ENCODE data around the gene GRID1.
A peak's percentile ranks its signal among the peaks of the same experiment; 100 is the strongest.

Gene GRID1

DNA sequence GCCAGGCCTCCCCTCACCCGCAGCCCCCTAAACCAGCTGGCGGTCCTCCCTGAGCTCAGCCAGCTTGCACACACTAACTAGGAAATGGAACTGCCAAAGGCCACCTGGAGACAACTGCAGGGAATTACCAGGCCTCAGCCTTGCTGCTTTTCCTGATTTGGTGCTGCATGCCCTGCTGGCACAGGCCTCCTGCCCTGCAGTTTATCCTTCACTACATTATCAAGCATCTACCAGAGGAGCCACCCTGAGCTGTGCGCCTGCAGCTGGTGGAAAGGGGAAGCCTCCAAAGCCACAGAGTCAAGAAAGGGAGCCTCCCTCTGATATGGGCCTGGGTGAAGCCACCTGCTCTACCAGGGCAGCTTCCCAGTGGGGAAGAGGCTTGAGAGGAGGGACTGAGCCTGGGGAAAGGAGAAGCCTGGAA, 139.8 kb downstream of the GRID1 start:
- DNase-seq: peak; percentile 32 to 69 (median 64)

DNA sequence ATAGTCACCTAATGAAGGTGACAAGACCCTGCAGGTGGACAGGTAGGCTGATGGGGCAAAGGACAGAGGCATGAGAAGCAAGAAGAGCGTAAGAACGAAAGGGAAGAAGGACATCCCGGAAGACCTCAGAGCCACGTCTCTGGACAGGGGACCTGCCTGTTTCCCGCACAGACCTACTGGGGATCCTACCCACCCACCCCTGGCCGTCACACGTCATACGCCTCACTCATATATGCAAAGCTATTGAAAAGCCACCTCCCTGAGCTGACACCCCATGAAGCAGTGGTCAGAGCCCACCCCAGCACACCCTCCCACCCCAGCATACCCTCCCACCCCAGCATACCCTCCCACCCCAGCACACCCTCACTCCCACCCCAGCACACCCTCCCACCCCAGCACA, 140.6 kb downstream of the GRID1 start:
- no peak for DNase-seq

DNA sequence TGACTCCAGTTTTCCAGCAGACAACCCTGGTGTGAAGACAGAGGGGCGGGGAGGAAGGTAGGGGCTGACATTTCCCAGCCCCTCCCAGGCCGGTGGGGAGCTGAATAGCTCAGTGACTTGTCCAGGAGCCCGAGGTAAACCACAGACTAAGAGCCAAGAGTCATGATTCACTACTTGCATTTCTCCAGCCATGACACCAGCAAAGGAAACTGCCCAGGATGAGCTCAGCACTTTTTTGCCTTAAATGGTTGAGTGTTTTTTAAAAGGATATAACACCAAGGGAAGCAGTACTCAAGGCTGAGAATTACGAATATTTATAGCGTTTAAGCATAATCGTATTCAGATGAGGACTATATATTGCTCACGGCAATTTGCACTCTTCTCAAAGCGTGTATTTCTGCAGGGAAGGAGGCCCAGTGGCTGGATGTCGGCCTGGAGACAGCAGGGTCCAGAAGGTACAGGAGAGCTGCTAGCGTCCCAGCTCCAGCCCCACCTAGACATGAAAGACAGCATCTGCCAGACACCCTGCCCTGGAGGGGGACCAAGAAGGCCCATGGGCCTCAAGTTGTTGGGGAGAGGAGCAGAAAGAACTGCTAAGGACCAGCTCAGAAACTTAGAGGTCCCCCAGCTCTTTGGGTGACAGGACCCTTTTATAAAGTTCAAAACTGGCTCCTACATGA, 141.4 kb downstream of the GRID1 start:
- DNase-seq: peak; percentile 46 to 72 (median 68)

DNA sequence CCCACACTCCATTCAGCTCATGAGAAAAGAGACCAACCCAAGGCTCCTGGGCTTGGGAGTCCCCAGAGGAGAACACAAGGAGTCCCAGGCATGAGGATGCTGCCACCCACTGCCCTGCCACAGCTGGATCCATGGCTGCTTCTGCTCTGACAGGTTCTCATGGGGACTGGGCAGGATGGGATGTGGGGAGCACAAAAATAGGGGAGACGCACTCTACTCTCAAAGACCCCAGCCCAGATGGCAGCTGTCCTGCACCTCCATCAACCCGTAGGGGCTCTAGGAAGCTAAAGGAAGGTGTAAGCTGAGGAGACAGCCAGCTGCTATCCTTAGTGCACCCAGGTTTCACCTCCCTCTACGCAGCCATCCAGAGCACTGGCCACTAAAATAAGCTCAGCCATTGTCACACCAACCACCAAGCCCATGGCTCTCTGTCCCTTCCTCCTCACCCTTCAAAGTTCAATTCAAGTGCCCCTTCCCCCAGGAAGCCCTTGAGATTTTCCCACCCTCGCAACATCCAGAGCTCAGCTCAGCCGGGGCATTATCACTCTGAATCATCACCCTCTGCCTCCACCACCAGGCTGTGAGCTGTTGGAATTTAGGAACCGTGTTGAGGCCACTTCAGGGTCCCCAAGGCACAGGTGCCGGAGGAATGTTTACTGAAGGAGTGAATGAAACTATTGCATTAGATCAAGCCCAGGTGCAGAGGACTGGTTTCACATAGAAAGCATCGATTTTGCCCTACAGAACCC, 142.1 kb downstream of the GRID1 start:
- DNase-seq: peak in 3 of 4 experiments; percentile 18 to 52 (median 50)

DNA sequence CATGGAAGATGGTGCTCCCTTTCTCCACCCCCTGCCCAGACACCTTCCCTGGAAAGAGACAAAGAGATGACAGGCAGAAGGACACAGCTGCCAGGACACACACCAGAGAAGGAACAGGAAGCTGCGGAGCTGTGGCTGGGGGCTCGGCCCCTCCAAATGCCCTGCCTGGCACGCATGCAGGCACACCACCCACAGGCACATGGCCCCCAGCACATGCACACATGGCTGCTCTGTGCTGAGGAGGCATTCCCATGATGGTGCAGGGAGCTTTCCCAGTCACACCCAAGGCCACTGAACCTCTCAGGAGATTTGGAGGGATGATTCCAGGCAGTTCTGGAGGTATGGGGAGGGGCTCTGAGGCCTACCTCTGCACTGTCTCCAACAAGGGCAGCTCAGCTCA, 143.3 kb downstream of the GRID1 start:
- no peak for DNase-seq

DNA sequence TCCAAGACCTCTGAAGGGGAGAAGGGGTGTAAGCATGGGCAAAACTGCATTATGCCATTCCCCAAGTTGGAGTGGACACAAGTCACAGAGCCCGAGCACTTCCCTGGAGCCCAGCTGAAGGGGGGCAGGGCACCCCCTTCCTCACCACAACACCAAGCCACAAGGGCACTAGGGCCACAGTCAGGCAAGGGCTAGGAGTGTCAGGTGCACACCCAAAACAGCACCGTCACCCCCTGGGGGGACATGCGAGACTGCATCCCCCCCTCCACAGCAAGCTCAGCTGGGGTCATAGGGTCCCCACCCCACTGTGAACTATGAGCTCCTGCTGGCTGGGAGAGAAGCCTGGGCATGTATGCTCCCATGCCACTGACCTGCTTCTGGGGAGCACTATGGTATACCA, 143.9 kb downstream of the GRID1 start:
- DNase-seq: no peak

DNA sequence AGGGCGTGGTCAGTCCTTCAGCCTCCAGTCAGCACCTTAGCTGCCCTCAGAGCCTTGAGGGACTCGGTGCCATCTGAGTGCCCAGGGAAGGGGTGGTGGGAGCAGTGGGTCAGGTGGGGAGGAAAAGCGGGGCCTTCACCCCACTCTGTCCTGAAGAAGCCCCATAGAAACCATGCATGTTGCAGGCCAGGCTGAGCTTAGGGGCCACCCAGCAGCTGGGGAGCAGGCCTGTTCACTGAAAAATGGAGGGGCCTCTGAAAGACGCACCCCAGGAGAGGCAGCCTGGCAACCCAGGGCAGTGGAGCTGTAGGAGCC, 144.3 kb downstream of the GRID1 start:
- DNase-seq: no peak

DNA sequence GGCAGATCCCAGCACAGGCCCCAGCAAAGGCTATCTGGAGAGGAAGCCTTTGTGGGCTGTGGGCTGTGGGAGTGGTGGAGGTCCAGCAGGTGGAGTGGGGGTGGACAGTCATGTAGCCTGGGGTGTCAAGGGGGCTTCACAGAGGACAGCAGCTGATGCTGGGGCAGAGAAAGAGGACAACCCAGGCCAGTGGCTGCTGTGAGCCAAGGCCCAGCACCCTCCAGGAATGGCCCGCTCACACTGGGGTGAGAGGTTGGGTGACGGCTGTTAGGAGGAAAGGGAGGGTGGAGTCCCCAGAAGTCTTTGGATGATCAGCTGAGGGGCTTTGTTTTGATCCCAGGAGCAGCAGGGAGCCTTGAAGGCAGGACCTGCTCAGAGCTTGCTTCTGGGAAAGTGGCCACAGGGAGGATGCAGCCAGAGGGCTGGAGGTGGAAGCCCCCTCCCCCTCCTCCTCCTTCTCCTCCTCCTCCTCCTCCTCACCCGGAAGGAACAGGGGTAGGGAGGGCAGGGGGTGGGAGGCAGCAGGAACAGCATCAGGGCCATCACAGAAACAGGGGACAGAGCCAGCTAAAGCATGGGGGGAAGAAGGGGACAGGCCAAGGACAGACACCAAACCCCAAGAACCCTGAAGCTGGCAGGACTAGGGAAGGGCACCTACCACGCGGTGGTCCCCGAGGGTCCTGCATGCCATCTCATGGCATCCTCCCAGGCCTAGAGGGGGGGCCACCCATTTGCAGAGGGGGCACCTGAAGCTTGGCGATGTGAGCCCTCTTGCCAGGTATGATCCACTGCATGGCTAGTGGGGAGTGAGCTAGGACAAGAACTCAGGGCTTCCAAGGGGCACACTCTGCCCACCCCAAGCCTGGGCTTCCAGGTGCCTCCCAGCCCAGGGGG, 144.9 kb downstream of the GRID1 start:
- no peak for DNase-seq

DNA sequence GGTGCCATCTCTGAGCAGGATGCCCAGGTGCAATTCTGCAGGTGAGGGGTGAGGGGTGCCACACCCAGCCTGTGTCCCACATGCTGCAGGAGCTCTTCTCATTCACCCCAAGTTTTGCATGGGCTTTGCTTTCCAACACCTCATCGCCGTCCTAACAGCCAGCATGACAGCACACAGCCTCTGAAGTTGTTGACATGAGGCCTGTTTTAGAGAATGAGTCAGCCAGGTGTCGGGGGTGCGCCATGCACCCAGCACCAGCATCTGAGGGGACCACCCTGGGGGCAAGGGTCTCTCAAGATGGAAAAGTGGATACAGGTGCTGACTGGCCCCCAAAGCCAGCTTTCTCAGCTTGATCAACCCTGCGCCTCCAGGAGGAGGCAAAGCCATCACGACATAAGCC, 146.0 kb downstream of the GRID1 start:
- DNase-seq: no peak

DNA sequence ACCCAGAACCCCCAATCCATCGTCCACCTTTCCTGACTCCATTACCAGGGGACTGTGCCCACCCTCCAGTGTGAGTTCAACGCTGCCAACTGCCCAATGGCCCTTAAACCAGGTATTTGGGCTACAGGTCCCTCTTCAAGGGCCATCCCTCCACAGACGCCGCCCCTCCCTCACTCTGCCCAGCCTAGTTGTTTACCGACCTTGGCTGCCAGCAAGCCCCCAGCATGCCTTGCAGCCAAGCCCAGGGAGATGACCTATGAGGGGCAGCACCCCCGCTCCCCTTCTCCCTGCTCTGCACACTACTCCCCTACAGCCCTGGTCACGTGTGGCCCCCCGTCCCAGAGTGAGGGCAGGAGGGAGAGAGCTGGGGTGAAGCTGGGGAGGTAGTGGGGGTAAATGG, 147.3 kb downstream of the GRID1 start:
- DNase-seq: no peak

DNA sequence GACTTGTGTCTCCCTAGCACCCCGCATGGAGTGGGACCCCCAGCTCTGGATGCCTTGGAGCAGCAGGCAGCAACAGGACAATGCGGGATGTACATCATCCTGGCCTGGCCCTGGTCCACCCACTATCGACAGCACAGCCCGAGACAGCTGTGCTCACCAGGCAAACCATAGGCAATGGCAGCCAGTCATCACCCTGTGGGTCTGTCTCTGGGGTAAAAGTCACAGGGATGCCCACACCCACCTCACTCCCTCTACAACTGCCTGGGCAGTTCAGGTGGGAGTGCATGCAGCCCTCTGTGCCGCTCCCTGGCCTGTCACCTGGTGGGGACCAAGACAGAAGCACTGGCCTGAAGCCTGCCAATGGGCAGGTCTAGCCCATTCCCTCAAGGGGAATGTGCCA, 147.8 kb downstream of the GRID1 start:
- no peak for DNase-seq

DNA sequence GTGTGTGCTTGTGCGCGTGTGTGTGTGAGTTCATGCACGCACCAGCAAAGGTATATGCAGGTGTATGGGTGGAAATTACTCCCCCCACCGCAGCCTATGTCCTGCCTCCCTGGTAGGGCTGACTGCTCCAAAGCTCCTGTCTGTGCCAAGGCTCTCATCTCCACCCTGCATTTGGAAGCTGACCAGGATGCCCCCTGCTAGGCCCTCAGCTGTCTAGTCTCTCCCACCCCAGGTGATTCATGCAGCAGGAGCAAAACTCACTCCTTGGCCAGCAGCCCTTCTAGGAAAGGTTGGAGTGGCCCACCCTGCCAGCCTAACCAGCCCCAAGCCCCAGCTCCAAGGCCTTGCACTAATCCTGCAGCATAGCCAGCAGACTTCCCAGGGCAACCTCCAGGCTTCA, 148.4 kb downstream of the GRID1 start:
- no peak for DNase-seq

DNA sequence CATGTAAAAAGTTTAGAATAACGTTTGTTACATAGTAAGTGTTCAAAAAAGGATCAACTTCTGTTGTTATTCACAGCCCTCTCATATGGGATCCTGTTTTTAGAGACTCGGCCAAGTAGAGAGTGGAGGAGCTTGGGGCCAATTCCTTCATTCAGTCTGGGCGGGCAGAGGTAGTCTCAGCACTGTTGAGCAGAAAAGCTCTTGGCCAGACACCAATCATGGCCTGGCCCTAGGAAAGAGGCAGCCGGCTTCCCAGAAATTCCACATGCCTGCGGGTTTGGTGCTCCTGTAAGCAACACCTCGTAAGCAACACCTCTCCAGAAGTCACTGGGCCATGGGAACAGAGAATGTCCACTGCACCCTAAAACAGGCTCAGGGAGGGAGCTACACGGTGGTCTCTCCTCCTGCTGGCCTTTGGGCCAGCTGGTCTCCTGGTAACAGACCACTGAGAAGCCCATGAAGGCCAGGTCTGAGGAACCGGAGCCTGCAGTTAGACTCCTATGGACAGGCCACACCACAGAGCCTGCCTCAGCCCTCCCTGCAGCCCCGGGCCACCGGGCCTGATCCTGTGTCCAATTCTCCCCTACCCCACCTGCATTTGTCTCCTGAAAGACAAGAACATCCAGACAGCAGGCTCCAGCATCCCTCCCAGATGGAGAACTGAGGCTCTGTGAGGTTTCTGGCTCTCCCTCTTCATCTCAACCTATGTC, 149.1 kb downstream of the GRID1 start:
- no peak for DNase-seq

DNA sequence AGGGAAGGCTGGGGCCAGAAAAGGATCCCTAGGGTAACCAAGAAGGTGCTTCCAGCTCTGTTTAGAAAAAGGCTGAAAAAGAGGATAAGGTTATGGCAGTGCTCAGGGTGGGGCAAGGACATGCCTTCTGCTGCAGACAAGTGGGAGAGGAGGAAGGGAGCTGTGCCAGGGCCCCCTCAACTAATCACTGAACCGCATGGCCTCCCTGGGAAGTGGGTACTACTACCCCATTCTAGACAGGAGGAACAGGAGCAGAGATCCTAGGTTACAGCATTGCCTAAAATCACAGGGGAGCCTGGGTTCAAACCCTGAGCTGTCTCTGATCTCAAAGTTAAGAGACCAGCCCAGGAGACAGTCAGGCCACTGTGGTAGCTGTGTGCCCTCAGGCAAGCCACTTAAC, 149.7 kb downstream of the GRID1 start:
- DNase-seq: no peak

DNA sequence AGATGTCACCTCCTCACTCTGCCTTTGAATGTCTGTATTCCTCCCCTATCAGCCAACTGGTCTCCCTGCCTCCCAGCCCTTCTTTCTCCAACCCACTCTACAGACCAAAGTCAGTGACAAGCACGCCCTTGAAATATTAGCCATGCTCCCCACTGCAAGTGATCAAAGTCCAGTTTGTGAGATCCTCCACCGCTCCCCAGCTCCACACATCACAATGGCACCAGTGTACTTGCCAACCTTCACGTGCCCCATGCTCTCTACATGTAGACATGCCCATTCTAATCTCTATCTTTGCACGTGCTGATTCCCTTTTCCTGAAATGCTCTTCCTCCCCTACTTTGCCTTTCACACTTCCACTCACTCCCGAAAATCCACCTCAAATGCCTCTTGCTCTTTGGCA, 150.9 kb downstream of the GRID1 start:
- DNase-seq: no peak

DNA sequence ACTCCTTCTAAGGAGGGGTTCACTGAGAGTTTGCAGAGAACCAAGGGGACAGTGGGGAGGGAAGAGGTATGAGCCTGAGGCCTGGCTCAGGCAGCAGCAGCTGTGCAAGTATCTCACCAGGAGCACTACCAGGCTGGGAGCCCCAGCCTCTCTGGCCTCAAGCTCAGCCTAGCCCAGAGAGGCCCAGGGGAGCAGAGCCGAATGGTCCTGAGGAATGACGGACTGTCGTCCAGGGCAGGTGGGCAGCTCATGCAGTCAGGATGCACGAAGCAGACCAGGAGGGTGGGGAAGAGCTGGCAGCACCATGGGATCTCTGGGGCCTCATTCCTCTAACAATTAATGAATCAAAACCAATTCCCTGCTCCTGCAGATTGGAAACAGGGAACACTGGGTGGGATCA, 151.5 kb downstream of the GRID1 start:
- DNase-seq: no peak

DNA sequence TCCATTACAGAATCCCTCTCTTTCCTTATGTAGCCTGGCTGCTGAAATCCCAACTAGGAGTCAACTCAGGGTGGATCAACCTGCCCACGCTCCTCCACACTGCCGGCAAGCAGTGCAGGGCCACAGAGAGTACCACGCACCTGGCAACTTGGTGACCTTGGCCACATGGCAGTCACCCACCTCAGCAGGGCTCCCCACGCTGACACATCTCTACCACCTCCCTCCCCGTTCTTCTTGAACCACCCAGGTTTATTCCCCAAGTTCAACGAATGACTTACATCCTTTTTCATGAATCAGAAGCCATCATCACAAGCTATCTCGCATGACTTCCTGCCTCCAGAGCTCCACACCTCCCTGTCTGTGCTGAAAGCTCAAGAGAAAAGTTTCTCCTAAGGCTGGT, 153.4 kb downstream of the GRID1 start:
- no peak for DNase-seq

DNA sequence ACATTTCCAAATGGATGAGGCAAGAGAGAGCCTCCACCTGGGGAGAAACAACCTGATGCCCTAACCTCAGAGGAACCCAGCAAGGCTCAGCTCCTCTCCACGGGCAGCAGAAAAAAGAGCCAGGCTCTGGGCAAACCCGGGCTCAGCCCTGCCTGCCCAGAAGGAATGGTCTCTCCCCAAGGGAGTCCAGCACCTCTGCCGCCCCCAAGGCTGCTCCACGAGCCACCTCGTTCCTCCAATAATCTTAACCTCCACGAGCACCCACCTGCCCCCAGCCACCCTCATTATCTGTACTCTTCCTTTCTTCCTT, 154.2 kb downstream of the GRID1 start:
- no peak for DNase-seq

DNA sequence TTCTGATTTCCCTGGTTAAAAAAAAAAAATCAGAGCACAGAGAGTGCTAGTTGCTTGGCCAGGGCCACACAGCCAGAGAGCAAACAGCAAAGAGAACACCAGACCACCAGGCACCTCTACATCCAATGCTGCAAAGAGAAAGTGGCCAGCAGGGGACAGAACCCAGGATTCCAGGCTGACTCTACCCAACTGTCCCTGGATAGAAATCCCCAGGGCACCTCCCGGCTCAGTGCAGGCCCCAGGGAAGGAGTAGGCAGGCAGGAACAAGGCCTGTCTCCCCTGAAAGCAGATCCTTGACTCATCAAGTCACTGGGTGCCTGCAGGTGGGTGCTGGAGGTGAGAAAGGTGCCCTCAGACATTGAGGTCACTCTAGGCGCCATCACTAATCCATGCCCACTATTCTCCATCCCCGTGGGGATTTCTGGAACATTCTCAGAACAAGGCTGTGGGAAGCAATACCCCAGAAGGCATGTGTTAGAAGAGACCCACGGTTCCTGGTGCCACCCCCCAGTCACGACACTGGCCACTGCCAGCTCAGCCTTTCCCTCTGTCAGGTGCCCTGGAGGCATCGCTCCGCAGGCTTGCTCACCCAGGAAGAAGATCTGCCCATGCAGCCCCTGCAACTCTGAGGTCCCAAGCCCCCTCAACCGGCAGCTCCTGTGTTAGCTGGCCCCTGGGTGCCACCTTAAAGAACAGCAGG, 154.8 kb downstream of the GRID1 start:
- DNase-seq: no peak

DNA sequence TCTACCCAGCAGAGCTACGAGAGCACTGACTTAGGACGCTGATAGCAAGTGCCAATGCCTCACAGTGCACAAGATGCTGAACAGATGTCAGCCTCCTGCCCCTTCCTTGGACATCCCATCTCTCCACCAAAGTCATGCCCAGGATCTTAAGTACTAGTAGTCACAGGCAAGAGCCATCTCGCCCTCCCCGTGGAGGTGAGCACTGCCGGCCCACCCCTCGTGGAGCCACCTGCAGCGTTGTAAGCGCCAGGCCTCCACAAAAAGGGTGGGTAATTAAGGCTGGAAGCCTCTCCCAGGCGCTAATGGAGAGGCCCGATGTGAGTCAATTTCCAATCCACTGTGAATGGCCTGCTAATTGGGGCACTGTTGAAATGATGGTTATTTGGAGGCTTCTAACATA, 156.2 kb downstream of the GRID1 start:
- no peak for DNase-seq

DNA sequence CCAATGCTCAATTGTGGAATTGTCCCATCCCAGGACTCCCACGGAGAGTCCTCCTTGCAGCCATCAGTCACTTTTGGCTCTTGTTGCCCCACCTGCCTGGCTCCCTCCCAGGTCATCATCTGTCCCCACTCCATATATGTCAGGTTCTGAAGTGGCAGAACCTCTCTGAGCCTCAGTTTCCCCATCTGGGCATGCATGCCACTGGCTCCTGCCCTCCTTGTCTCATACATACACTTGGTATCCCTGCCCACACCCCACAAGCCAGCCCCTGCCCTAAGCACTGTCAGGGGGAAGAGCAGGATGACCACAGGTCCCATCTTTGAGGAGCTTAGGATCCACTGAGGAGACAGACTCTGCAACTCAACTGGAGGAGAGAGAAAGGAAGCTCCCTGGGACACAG, 156.9 kb downstream of the GRID1 start:
- no peak for DNase-seq

DNA sequence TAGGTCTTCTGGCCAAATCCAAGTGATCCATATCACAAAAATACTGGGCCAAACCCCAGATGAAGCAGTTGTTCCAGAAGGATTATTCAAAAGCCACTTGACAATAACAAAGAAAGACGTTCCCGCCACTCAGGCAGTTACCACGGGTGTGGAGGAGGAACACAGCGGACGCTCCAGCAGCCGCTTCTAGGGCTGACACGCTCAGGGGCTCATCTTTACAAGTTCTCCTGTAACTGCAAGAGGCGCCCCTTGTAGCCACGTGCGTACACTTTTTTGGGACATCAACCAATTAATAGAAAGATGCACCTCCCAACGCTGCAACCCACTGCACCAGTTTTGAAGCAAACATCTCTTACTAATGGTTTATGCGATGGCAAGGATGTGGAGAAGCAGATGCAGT, 159.4 kb downstream of the GRID1 start:
- DNase-seq: no peak

DNA sequence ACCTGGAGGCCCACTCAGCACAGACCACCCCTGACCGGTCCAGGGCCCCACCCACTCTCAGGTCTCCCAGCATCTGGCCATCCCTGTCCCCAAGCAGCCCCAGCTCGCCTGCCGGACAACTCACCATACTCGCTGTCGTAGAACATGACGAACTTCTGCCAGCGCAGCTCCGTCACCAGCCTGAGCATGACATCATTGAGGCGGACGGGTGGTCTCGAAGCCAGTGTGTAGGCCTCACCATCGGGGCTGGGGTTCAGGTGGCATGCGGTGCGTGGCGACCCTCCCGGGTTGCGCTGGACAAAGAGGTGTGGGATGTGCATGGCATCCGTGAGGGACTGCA, 160.4 kb downstream of the GRID1 start:
- DNase-seq: no peak

Measured in suppressor macrophage (primary cell).